ENCODE results near the gene COMMD9. TPM values are rescaled to one million over a fixed set of nuclear protein-coding genes. Genes with fewer than 3 reads are reported as not detected.

The COMMD9 gene
- polyA plus RNA-seq, 3 donors, result 105 to 238 (median 235) TPM

DNA sequence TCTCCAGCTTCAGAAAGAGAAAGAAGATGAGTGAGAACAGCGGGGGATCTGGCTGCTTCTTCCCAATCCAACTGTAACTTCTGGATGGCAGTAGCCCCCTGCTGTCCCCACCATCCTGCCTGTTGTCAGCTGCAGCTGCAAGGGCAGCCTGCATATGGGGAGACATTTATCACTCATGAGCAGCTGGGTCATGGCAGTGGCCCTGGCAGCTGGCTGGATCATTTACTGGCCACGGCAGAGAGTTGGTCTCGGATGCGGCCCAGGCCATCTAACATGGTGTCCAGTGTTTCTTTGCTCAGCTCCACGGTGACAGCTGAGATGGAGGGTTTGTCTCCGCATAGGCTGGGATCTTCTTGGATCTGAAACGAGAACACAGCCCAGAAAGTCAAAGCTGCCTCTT, 14.8 kb downstream of the COMMD9 start:
- Histone ChIP-seq H3K4me3 (replicated peaks in 1 of 3; ENCODE audit: low read depth in 2 of 3, low read length in 3 of 3) (no peak overlapping the region), H2AFZ (ENCODE audit: insufficient read depth, low read depth, low read length, poor library complexity, severe bottlenecking) (no peak overlapping the region), H3K27ac (ENCODE audit: low read depth in 1 of 2, low read length in 2 of 2) (no peak overlapping the region), H3K9me3 (replicated peaks in 1 of 2; ENCODE audit: control insufficient read depth in 1 of 2, insufficient read depth in 1 of 2, low read length in 2 of 2) (no peaks in the 10 kb centered on the region), H3K27me3 (ENCODE audit: control insufficient read depth in 2 of 2, insufficient read depth in 2 of 2, low read length in 2 of 2) (no peaks in the 10 kb centered on the region), H3K79me2 (ENCODE audit: insufficient read depth, low read length) (peaks cover 8% of the 10 kb centered on the region), H4K20me1 (ENCODE audit: insufficient read depth, low read length) (peaks cover 31% of the 10 kb centered on the region), H3K4me2 (replicated peaks; ENCODE audit: extremely low read depth, low read length, poor library complexity, severe bottlenecking) (no peak overlapping the region), H3K9ac (ENCODE audit: insufficient read depth, low read length, poor library complexity, severe bottlenecking) (no peak overlapping the region), H3K4me1 (ENCODE audit: control insufficient read depth in 1 of 2, insufficient read depth in 2 of 2, low read length in 2 of 2) (no peaks in the 10 kb centered on the region), H3K36me3 (replicated peaks in 1 of 2; ENCODE audit: control insufficient read depth in 1 of 2, insufficient read depth in 2 of 2, low read length in 2 of 2) (peaks cover 85 to 99% of the 10 kb centered on the region in 2 donors)
- TF ChIP-seq, protein P1, sequence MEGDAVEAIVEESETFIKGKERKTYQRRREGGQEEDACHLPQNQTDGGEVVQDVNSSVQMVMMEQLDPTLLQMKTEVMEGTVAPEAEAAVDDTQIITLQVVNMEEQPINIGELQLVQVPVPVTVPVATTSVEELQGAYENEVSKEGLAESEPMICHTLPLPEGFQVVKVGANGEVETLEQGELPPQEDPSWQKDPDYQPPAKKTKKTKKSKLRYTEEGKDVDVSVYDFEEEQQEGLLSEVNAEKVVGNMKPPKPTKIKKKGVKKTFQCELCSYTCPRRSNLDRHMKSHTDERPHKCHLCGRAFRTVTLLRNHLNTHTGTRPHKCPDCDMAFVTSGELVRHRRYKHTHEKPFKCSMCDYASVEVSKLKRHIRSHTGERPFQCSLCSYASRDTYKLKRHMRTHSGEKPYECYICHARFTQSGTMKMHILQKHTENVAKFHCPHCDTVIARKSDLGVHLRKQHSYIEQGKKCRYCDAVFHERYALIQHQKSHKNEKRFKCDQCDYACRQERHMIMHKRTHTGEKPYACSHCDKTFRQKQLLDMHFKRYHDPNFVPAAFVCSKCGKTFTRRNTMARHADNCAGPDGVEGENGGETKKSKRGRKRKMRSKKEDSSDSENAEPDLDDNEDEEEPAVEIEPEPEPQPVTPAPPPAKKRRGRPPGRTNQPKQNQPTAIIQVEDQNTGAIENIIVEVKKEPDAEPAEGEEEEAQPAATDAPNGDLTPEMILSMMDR (IDR thresholded peaks at IDR 0.05), result no peak
- Mint-ChIP-seq H3K36me3 (peaks cover 89 to 95% of the 10 kb centered on the region in 2 donors), H3K9me3 (peaks cover 0 to 3% (median 0%) of the 10 kb centered on the region in 7 donors), H3K4me1 (no peaks in the 10 kb centered on the region), H3K27me3 (ENCODE audit: low read depth in 3 of 3) (peaks cover 0 to 2% (median 0%) of the 10 kb centered on the region in 3 donors), H3K27ac (peak overlapping the region in 1 of 7 donors; percentile 15), H3K4me3 (no peak overlapping the region)
- no peak for DNase-seq
- no CpG with 5 or more reads among the region's 7 CpGs for WGBS (ENCODE audit: insufficient coverage)
- intact Hi-C loops (cut with micrococcal nuclease), result no loop called here

DNA sequence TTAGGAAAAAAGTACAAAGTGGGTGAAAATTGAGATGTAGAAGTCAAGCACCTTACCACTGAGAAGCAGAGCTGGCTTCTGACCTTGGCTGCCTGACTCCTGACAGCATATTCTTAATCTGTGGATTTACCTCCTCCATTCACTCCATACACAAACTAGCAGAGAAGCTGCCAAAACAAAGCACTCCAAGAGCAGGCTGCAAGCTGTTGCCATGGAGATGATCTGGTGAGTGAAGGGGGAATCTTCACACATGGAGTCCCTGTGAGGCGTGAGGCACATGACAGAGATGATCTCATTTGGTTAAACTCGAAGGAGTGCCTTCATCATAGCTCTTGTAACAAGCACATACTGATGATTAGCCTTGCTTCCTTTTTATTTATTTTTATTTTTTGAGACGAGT, 16.1 kb downstream of the COMMD9 start:
- Mint-ChIP-seq H3K27me3 (ENCODE audit: low read depth in 3 of 3) (peaks cover 0 to 2% (median 0%) of the 10 kb centered on the region in 3 donors), H3K36me3 (peaks cover 78 to 82% of the 10 kb centered on the region in 2 donors), H3K4me1 (no peaks in the 10 kb centered on the region), H3K9me3 (peaks cover 0 to 3% (median 0%) of the 10 kb centered on the region in 7 donors), H3K4me3 (no peak overlapping the region), H3K27ac (no peak overlapping the region)
- H3K79me2 ChIP-seq (ENCODE audit: insufficient read depth, low read length), result no peaks in the 10 kb centered on the region
- H3K27ac ChIP-seq (ENCODE audit: low read depth in 1 of 2, low read length in 2 of 2), result no peak overlapping the region
- H2AFZ ChIP-seq (ENCODE audit: insufficient read depth, low read depth, low read length, poor library complexity, severe bottlenecking), result no peak overlapping the region
- no peaks in the 10 kb centered on the region for H3K4me1 ChIP-seq (ENCODE audit: control insufficient read depth in 1 of 2, insufficient read depth in 2 of 2, low read length in 2 of 2)
- intact Hi-C loops (cut with micrococcal nuclease), result no loop called here
- H3K36me3 ChIP-seq (replicated peaks in 1 of 2; ENCODE audit: control insufficient read depth in 1 of 2, insufficient read depth in 2 of 2, low read length in 2 of 2), result peaks cover 72 to 86% of the 10 kb centered on the region in 2 donors
- H3K27me3 ChIP-seq (ENCODE audit: control insufficient read depth in 2 of 2, insufficient read depth in 2 of 2, low read length in 2 of 2), result no peaks in the 10 kb centered on the region
- H4K20me1 ChIP-seq (ENCODE audit: insufficient read depth, low read length), result peaks cover 18% of the 10 kb centered on the region
- H3K9me3 ChIP-seq (replicated peaks in 1 of 2; ENCODE audit: control insufficient read depth in 1 of 2, insufficient read depth in 1 of 2, low read length in 2 of 2), result no peaks in the 10 kb centered on the region
- H3K4me2 ChIP-seq (replicated peaks; ENCODE audit: extremely low read depth, low read length, poor library complexity, severe bottlenecking), result no peak overlapping the region
- H3K9ac ChIP-seq (ENCODE audit: insufficient read depth, low read length, poor library complexity, severe bottlenecking), result no peak overlapping the region
- TF ChIP-seq, protein P1 (IDR thresholded peaks at IDR 0.05), result no peak
- 96% methylated on average over 3 of the region's 3 CpGs for WGBS (ENCODE audit: insufficient coverage)
- H3K4me3 ChIP-seq (replicated peaks in 1 of 3; ENCODE audit: low read depth in 2 of 3, low read length in 3 of 3), result no peak overlapping the region
- DNase-seq, result no peak

Data from CD14-positive monocyte (primary cell).